IMR-90 (cell line): ENCODE measurements around the gene NKX2-8. TPM values are rescaled to one million over a fixed set of nuclear protein-coding genes. Genes with fewer than 3 reads are reported as not detected.

Experiments used
- ATAC-seq: fragments of 200-7000 bp; cut with Tn5 transposase; 2 replicates; pipeline ENCODE4 v1.9.1; 2020; ENCODE audit warnings: low read depth, mild to moderate bottlenecking, moderate library complexity
- BruUV-seq: library from RNA; stranded (reverse); fragments of 400-500 nt; replicated peaks from 2 replicates; lab custom pipeline; 2021; lab: Mats Ljungman, UMichigan
- CTCF ChIA-PET: fragments of 300-600 bp; formaldehyde crosslinking; extraction: SDS; loops from one replicate; lab custom pipeline; 2021; ENCODE audit warnings: antibody characterized with exemption; lab: Yijun Ruan, JAX
- POLR2A ChIA-PET: fragments of 300-600 bp; sonication (Branson Sonifier 250); formaldehyde crosslinking; loops from one replicate; lab custom pipeline; 2022; ENCODE audit warnings: antibody characterized with exemption; ENCODE audit not compliant: unreplicated experiment; lab: Charles Lee
- DNase-seq: peaks from one replicate; pipeline ENCODE4 v3.0.0; 2013
- H2AFZ ChIP-seq: replicated peaks from 2 replicates; pipeline ENCODE3; 2013; ENCODE audit warnings: low read length, mild to moderate bottlenecking; ENCODE audit not compliant: poor library complexity
- H2AK5ac ChIP-seq: 2 replicates; pipeline ENCODE4 v1.6.1; 2013; ENCODE audit warnings: low read depth, low read length, inconsistent platforms
- H2AK9ac ChIP-seq: replicated peaks from 2 replicates; pipeline ENCODE3; 2013; ENCODE audit warnings: mild to moderate bottlenecking, low read depth, low read length, moderate library complexity; ENCODE audit not compliant: poor library complexity
- H2BK120ac ChIP-seq: 2 replicates; pipeline ENCODE4 v1.6.1; 2013; ENCODE audit warnings: low read depth, low read length, inconsistent platforms
- H2BK15ac ChIP-seq: 3 replicates; pipeline ENCODE4 v1.6.1; 2013; ENCODE audit warnings: low read depth, low read length, inconsistent platforms
- H2BK20ac ChIP-seq: 2 replicates; pipeline ENCODE4 v1.6.1; 2013; ENCODE audit warnings: low read depth, mild to moderate bottlenecking, inconsistent platforms, low read length, moderate library complexity
- H2BK5ac ChIP-seq: 2 replicates; pipeline ENCODE4 v1.6.1; 2013; ENCODE audit warnings: mild to moderate bottlenecking, low read depth, low read length, inconsistent platforms; ENCODE audit not compliant: poor library complexity, severe bottlenecking
- H3K14ac ChIP-seq: replicated peaks from 2 replicates; pipeline ENCODE4 v1.6.1; 2013; ENCODE audit warnings: low read depth, low read length, inconsistent platforms
- H3K18ac ChIP-seq: 2 replicates; pipeline ENCODE4 v1.6.1; 2013; ENCODE audit warnings: low read depth, low read length, control low read depth
- H3K23ac ChIP-seq: 2 replicates; pipeline ENCODE4 v1.6.1; 2013; ENCODE audit warnings: low read depth, low read length, inconsistent platforms
- H3K27ac ChIP-seq: 2 replicates; pipeline ENCODE4 v1.5.1; 2013; ENCODE audit warnings: mild to moderate bottlenecking, control low read depth, low read length; ENCODE audit not compliant: insufficient read depth
- H3K27me3 ChIP-seq: 2 replicates; pipeline ENCODE4 v1.6.1; 2013; ENCODE audit warnings: low read length; ENCODE audit not compliant: control insufficient read depth, insufficient read depth
- H3K36me3 ChIP-seq: 2 replicates; pipeline ENCODE4 v1.6.1; 2013; ENCODE audit warnings: low read length, mixed read lengths; ENCODE audit not compliant: control insufficient read depth, insufficient read depth
- H3K4ac ChIP-seq: 2 replicates; pipeline ENCODE4 v1.6.1; 2013; ENCODE audit warnings: low read depth, low read length, inconsistent platforms
- H3K4me1 ChIP-seq: 2 replicates; pipeline ENCODE4 v1.6.1; 2013; ENCODE audit warnings: low read length, mixed read lengths; ENCODE audit not compliant: control insufficient read depth, insufficient read depth
- H3K4me2 ChIP-seq: 2 replicates; pipeline ENCODE4 v1.6.1; 2013; ENCODE audit warnings: low read depth, mild to moderate bottlenecking, control low read depth, low read length, moderate library complexity
- H3K4me3 ChIP-seq: 2 replicates; pipeline ENCODE4 v1.5.1; 2013; ENCODE audit warnings: low read depth, mild to moderate bottlenecking, control low read depth, low read length, moderate library complexity; ENCODE audit not compliant: insufficient read depth
- H3K56ac ChIP-seq: 2 replicates; pipeline ENCODE4 v1.6.1; 2013; ENCODE audit warnings: low read length, inconsistent platforms; ENCODE audit not compliant: insufficient read depth; ENCODE audit errors: extremely low read depth
- H3K79me1 ChIP-seq, 2 experiments: 2 replicates each; pipeline ENCODE4 v1.6.1; 2013; ENCODE audit warnings: low read length in 2 of 2, inconsistent platforms in 1 of 2, low read depth in 1 of 2
- H3K9ac ChIP-seq: 2 replicates; pipeline ENCODE4 v1.6.1; 2013; ENCODE audit warnings: low read depth, low read length, control low read depth
- H3K9me1 ChIP-seq: 2 replicates; pipeline ENCODE4 v1.6.1; 2013; ENCODE audit warnings: low read length, inconsistent platforms; ENCODE audit not compliant: insufficient read depth
- H3K9me3 ChIP-seq: 2 replicates; pipeline ENCODE4 v1.6.1; 2013; ENCODE audit warnings: low read length; ENCODE audit not compliant: control insufficient read depth, insufficient read depth
- H4K20me1 ChIP-seq: 2 replicates; pipeline ENCODE4 v1.6.1; 2013; ENCODE audit warnings: low read length, inconsistent platforms; ENCODE audit not compliant: insufficient read depth
- H4K5ac ChIP-seq: 2 replicates; pipeline ENCODE4 v1.6.1; 2013; ENCODE audit warnings: mild to moderate bottlenecking, low read depth, low read length, control low read depth
- H4K8ac ChIP-seq, 2 experiments: 2 replicates each; pipeline ENCODE4 v1.6.1; 2013; ENCODE audit warnings: low read depth in 2 of 2, low read length in 2 of 2, control low read depth in 1 of 2, inconsistent platforms in 1 of 2
- H4K91ac ChIP-seq: 2 replicates; pipeline ENCODE4 v1.6.1; 2013; ENCODE audit warnings: low read depth, low read length, inconsistent platforms; ENCODE audit not compliant: insufficient read depth
- BHLHE40 ChIP-seq: fragments of 150-350 bp; IDR thresholded peaks from 2 replicates; pipeline ENCODE4 v1.6.1; 2016; ENCODE audit warnings: mild to moderate bottlenecking, low read depth, low read length
- CEBPB ChIP-seq: IDR thresholded peaks from 2 replicates; pipeline ENCODE4 v1.6.1; 2012; ENCODE audit warnings: low read depth, low read length, improper control_type of control experiment
- CHD1 ChIP-seq: IDR thresholded peaks from 2 replicates; pipeline ENCODE4 v1.6.1; 2012; ENCODE audit warnings: low read depth, low read length, improper control_type of control experiment
- CTCF ChIP-seq: conservative IDR thresholded peaks from 2 replicates; pipeline ENCODE4 v1.5.1; 2012; ENCODE audit warnings: mild to moderate bottlenecking, low read depth, low read length, improper control_type of control experiment
- FOS ChIP-seq: fragments of 150-350 bp; IDR thresholded peaks from 2 replicates; pipeline ENCODE4 v1.6.1; 2016; ENCODE audit warnings: low read depth, low read length
- MAFK ChIP-seq: IDR thresholded peaks from 2 replicates; pipeline ENCODE4 v1.6.1; 2012; ENCODE audit warnings: low read depth, low read length, improper control_type of control experiment
- MAZ ChIP-seq: IDR thresholded peaks from 2 replicates; pipeline ENCODE4 v1.6.1; 2012; ENCODE audit warnings: low read depth, mild to moderate bottlenecking, low read length, improper control_type of control experiment, moderate library complexity, borderline replicate concordance
- MXI1 ChIP-seq: IDR thresholded peaks from 2 replicates; pipeline ENCODE4 v1.6.1; 2012; ENCODE audit warnings: low read depth, mild to moderate bottlenecking, low read length, moderate library complexity, borderline replicate concordance
- NFE2L2 ChIP-seq: fragments of 150-350 bp; IDR thresholded peaks from 2 replicates; pipeline ENCODE4 v1.6.1; 2016; ENCODE audit warnings: low read depth, mild to moderate bottlenecking, low read length
- POLR2A ChIP-seq: IDR thresholded peaks from 2 replicates; pipeline ENCODE4 v1.6.1; 2012; ENCODE audit warnings: mild to moderate bottlenecking, low read depth, low read length
- RAD21 ChIP-seq: IDR thresholded peaks from 2 replicates; pipeline ENCODE4 v1.6.1; 2012; ENCODE audit warnings: low read length, improper control_type of control experiment
- RCOR1 ChIP-seq: IDR thresholded peaks from 2 replicates; pipeline ENCODE4 v1.6.1; 2012; ENCODE audit warnings: mild to moderate bottlenecking, low read length, improper control_type of control experiment; ENCODE audit not compliant: insufficient replicate concordance
- RFX5 ChIP-seq: IDR thresholded peaks from 2 replicates; pipeline ENCODE4 v1.8.0; 2012; ENCODE audit warnings: low read depth, mild to moderate bottlenecking, low read length, moderate library complexity
- SMC3 ChIP-seq: fragments of 150-350 bp; IDR thresholded peaks from 2 replicates; pipeline ENCODE4 v1.6.1; 2016; ENCODE audit warnings: low read depth, mild to moderate bottlenecking, antibody characterized with exemption, low read length, moderate library complexity
- dilution Hi-C: fragments of 300-500 bp; cut with HindIII; formaldehyde crosslinking; loops from one replicate; pipeline ENCODE4 v1.14.3; 2018; ENCODE audit warnings: low sequenced_read_pairs; ENCODE audit not compliant: unreplicated experiment
- in situ Hi-C: fragments of 300-500 bp; cut with MboI; formaldehyde crosslinking; loops from 3 replicates; pipeline ENCODE4 v1.14.3; 2019; ENCODE audit warnings: low sequenced_read_pairs, inconsistent platforms, mixed read lengths
- intact Hi-C: fragments of 100-400 bp; cut with micrococcal nuclease; formaldehyde crosslinking; loops from 2 replicates; pipeline ENCODE4 v1.10.0; 2022
- polyA plus RNA-seq, 3 experiments: library from polyadenylated mRNA; depleted of rRNA; stranded (reverse); fragments of >200 nt; gene quantifications; 2 replicates each; pipeline ENCODE4 v1.2.3, GENCODE V29; 2012; ENCODE audit warnings: low replicate concordance in 1 of 3
- total RNA-seq: library from RNA; depleted of rRNA; stranded (reverse); fragments of >200 nt; gene quantifications from 2 replicates; pipeline ENCODE4 v1.2.3, GENCODE V29; 2012
- TF ChIP-seq, protein P1 (sequence below): fragments of 150-350 bp; IDR thresholded peaks from 2 replicates; pipeline ENCODE4 v1.6.1; 2016; ENCODE audit warnings: low read depth, mild to moderate bottlenecking, low read length, moderate library complexity, borderline replicate concordance
- TF ChIP-seq, protein P2 (sequence below): fragments of 150-350 bp; IDR thresholded peaks from 2 replicates; pipeline ENCODE4 v1.6.1; 2017; ENCODE audit warnings: mild to moderate bottlenecking, antibody characterized with exemption, low read length, low read depth

Gene NKX2-8
- total and polyA plus RNA-seq, 2 of the 4 experiments (the other 2 are of a cell fraction) = not detected

DNA sequence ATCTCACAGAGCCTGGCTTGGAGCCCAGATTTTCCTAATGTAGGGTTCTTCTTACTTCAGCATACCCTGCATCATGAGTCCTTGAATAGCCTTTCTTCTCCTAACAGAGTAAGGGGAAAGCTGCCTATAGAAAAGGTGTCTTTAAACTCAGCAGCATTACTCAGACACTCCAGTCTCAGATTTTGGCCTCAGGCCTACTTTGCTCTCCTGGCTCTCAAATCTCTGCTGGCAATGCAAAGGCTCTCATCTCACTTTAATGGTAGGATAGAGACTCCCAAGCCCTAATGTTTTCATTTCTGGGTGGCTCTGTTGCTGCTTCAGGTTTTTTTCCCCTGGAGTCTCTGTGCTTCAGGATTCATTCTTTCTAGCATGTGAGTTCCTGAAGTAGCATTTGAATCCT lies 9.1 kb upstream of the NKX2-8 start:
- Histone ChIP-seq H3K4ac (no peak overlapping the region), H4K91ac (no peak overlapping the region), H2BK120ac (no peak overlapping the region), H3K9me3 (no peaks in the 10 kb centered on the region), H2AK5ac (no peak overlapping the region), H3K4me3 (no peak overlapping the region), H2AK9ac (no peak overlapping the region), H4K20me1 (no peaks in the 10 kb centered on the region), H4K5ac (no peak overlapping the region), H3K4me1 (no peaks in the 10 kb centered on the region), H3K27me3 (peaks cover 14% of the 10 kb centered on the region), H3K9ac (no peak overlapping the region), H2BK15ac (no peak overlapping the region), H3K27ac (no peak overlapping the region), H2BK20ac (no peak overlapping the region), H3K18ac (no peak overlapping the region), H3K9me1 (no peaks in the 10 kb centered on the region), H3K23ac (no peak overlapping the region), H3K79me1 (no peaks in the 10 kb centered on the region), H3K4me2 (no peak overlapping the region), H3K56ac (no peak overlapping the region), H3K36me3 (no peaks in the 10 kb centered on the region), H3K14ac (no peak overlapping the region), H2BK5ac (no peak overlapping the region), H2AFZ (no peak overlapping the region), H4K8ac (no peak overlapping the region)
- DNase-seq (no peak), ATAC-seq (no peak)
- TF ChIP-seq BHLHE40 = no peak
- no peak for TF ChIP-seq CHD1
- TF ChIP-seq POLR2A = no peak
- no peak for TF ChIP-seq CTCF
- TF ChIP-seq RAD21 = no peak
- TF ChIP-seq MAZ = no peak
- TF ChIP-seq, protein P1, sequence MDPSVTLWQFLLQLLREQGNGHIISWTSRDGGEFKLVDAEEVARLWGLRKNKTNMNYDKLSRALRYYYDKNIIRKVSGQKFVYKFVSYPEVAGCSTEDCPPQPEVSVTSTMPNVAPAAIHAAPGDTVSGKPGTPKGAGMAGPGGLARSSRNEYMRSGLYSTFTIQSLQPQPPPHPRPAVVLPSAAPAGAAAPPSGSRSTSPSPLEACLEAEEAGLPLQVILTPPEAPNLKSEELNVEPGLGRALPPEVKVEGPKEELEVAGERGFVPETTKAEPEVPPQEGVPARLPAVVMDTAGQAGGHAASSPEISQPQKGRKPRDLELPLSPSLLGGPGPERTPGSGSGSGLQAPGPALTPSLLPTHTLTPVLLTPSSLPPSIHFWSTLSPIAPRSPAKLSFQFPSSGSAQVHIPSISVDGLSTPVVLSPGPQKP = no peak
- TF ChIP-seq, protein P2, sequence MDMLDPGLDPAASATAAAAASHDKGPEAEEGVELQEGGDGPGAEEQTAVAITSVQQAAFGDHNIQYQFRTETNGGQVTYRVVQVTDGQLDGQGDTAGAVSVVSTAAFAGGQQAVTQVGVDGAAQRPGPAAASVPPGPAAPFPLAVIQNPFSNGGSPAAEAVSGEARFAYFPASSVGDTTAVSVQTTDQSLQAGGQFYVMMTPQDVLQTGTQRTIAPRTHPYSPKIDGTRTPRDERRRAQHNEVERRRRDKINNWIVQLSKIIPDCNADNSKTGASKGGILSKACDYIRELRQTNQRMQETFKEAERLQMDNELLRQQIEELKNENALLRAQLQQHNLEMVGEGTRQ = no peak
- TF ChIP-seq CEBPB = no peak
- TF ChIP-seq RFX5 = no peak
- TF ChIP-seq FOS = no peak
- no peak for TF ChIP-seq RCOR1
- TF ChIP-seq SMC3 = no peak
- TF ChIP-seq NFE2L2 = no peak
- TF ChIP-seq MXI1 = no peak
- no peak for TF ChIP-seq MAFK
- intact Hi-C loops (no loop called here), in situ Hi-C loops (no loop called here), dilution Hi-C loops (no loop called here)
- POLR2A ChIA-PET = interaction anchor here (0.6 to 0.7 kb wide), 2 partner anchors 37 to 200 kb away, joined by 7 to 8 read pairs; no protein-coding TSS in a partner anchor
- no TSS peak for BruUV-seq
- CTCF ChIA-PET = no interaction called here
